B cell (primary cell): ENCODE data around the gene HOXB13. TPM values are rescaled to one million over a fixed set of nuclear protein-coding genes. Genes with fewer than 3 reads are reported as not detected.

ENCODE experiments used
- ATAC-seq: fragments of 200-7000 bp; cut with Tn5 transposase; one replicate; pipeline ENCODE4 v1.10.0; 2021; ENCODE audit warnings: low read depth, mild to moderate bottlenecking, moderate number of reproducible peaks, moderate library complexity
- CTCF ChIA-PET: fragments of 350-600 bp; sonication (Branson Sonifier 250); formaldehyde crosslinking; loops from one replicate; lab custom pipeline; 2021; ENCODE audit warnings: antibody characterized with exemption, inconsistent platforms; lab: Charles Lee
- POLR2A ChIA-PET: fragments of 350-600 bp; sonication (Branson Sonifier 250); formaldehyde crosslinking; loops from one replicate; lab custom pipeline; 2021; ENCODE audit warnings: antibody characterized with exemption; lab: Charles Lee
- DNase-seq: peaks from one replicate; pipeline ENCODE4 v3.0.0; 2013
- H2AFZ ChIP-seq: 2 replicates; pipeline ENCODE4 v1.6.1; 2012; ENCODE audit warnings: mild to moderate bottlenecking, low read depth, low read length; ENCODE audit not compliant: insufficient read depth, poor library complexity, severe bottlenecking
- H3K27ac ChIP-seq, 2 donors: 1 replicate in 1 of 2; 2 replicates in 1 of 2; pipeline ENCODE4 v1.5.1; 2012 to 2013; ENCODE audit warnings: low read length in 2 of 2, mild to moderate bottlenecking in 2 of 2, moderate library complexity in 1 of 2
- H3K27me3 ChIP-seq, 4 experiments: fragments of 200-600 bp in 1 of 4; sonication (generic) in 1 of 4; replicated peaks in 1 of 4; 1 replicate in 2 of 4; 2 replicates in 2 of 4; pipeline versions ENCODE4 v1.6.1 to v1.7.0; 2013 to 2016; ENCODE audit warnings: low read length in 3 of 4, mild to moderate bottlenecking in 2 of 4, mixed read lengths in 1 of 4, moderate library complexity in 1 of 4; ENCODE audit not compliant: insufficient read depth in 4 of 4, control insufficient read depth in 3 of 4; ENCODE audit errors: control extremely low read depth in 1 of 4
- H3K36me3 ChIP-seq, 2 experiments: replicated peaks in 1 of 2; 1 replicate in 1 of 2; 2 replicates in 1 of 2; pipeline versions ENCODE4 v1.6.1 to v1.7.1; 2013; ENCODE audit warnings: low read length in 1 of 2; ENCODE audit not compliant: insufficient read depth in 2 of 2, control insufficient read depth in 1 of 2; ENCODE audit errors: control extremely low read depth in 1 of 2, extremely low read depth in 1 of 2
- H3K4me1 ChIP-seq, 2 donors: fragments of 200-600 bp in 1 of 2; sonication (generic) in 1 of 2; 1 replicate in 1 of 2; 2 replicates in 1 of 2; pipeline versions ENCODE4 v1.5.1 to v1.6.1; 2013 to 2017; ENCODE audit warnings: low read length in 2 of 2; ENCODE audit not compliant: control insufficient read depth in 2 of 2, insufficient read depth in 2 of 2
- H3K4me2 ChIP-seq: replicated peaks from 2 replicates; pipeline ENCODE3; 2012; ENCODE audit warnings: mild to moderate bottlenecking, low read depth, low read length; ENCODE audit not compliant: poor library complexity, severe bottlenecking
- H3K4me3 ChIP-seq, 5 experiments: fragments of 200-600 bp in 1 of 5; sonication (generic) in 1 of 5; 1 replicate in 3 of 5; 2 replicates in 2 of 5; pipeline versions ENCODE4 v1.5.1 to v1.7.0; 2011 to 2016; ENCODE audit warnings: low read length in 4 of 5, mild to moderate bottlenecking in 4 of 5, low read depth in 2 of 5, control low read depth in 1 of 5, moderate library complexity in 1 of 5; ENCODE audit not compliant: insufficient read depth in 1 of 5; ENCODE audit errors: control extremely low read depth in 1 of 5, extremely low read depth in 1 of 5
- H3K79me2 ChIP-seq: fragments of 200-600 bp; sonication (generic); one replicate; pipeline ENCODE4 v1.6.0; 2016; ENCODE audit warnings: low read length; ENCODE audit not compliant: control insufficient read depth, insufficient read depth
- H3K9ac ChIP-seq: fragments of 200-600 bp; sonication (generic); 2 replicates; pipeline ENCODE4 v1.6.1; 2017; ENCODE audit warnings: mild to moderate bottlenecking, low read length, moderate library complexity
- H3K9me3 ChIP-seq, 3 donors: one replicate each; pipeline versions ENCODE4 v1.6.1 to v1.7.1; 2013; ENCODE audit warnings: low read length in 2 of 3; ENCODE audit not compliant: control insufficient read depth in 2 of 3, insufficient read depth in 1 of 3; ENCODE audit errors: control extremely low read depth in 1 of 3
- H4K20me1 ChIP-seq: 2 replicates; pipeline ENCODE4 v1.6.0; 2012; ENCODE audit warnings: mild to moderate bottlenecking, low read length; ENCODE audit not compliant: insufficient read depth, control insufficient read depth, poor library complexity, severe bottlenecking
- H3K27ac Mint-ChIP-seq: one replicate; pipeline ENCODE4 v1.8.0; 2021; ENCODE audit warnings: mixed read lengths
- H3K27me3 Mint-ChIP-seq: one replicate; pipeline ENCODE4 v1.8.0; 2021; ENCODE audit warnings: mixed read lengths
- H3K4me1 Mint-ChIP-seq: one replicate; pipeline ENCODE4 v1.8.0; 2021; ENCODE audit warnings: mixed read lengths
- H3K4me3 Mint-ChIP-seq: one replicate; pipeline ENCODE4 v1.8.0; 2021; ENCODE audit warnings: mixed read lengths
- H3K9me3 Mint-ChIP-seq: one replicate; pipeline ENCODE4 v1.8.0; 2022; ENCODE audit warnings: mixed read lengths; ENCODE audit not compliant: insufficient read depth
- EZH2 ChIP-seq: IDR thresholded peaks from 2 replicates; pipeline ENCODE4 v1.6.1; 2012; ENCODE audit warnings: borderline replicate concordance, low read depth, mild to moderate bottlenecking, moderate library complexity, low read length; ENCODE audit not compliant: insufficient read depth, poor library complexity, severe bottlenecking
- WGBS: methylation state at CpG from one replicate; pipeline ENCODE4 v1.1.5; 2013; ENCODE audit warnings: missing lambda C conversion rate; ENCODE audit not compliant: insufficient coverage; 5-methylcytosine and 5-hydroxymethylcytosine counted together
- intact Hi-C: fragments of 100-400 bp; cut with micrococcal nuclease; formaldehyde crosslinking; loops from one replicate; pipeline ENCODE4 v1.10.0; 2022
- polyA plus RNA-seq: library from polyadenylated mRNA; depleted of rRNA; stranded (reverse); fragments of >200 nt; gene quantifications from 2 replicates; pipeline ENCODE4 v1.2.3, GENCODE V29; 2012
- total RNA-seq, 2 donors: library from RNA; stranded (reverse); fragments of 120-200 nt in 1 of 2; gene quantifications; 1 replicate in 1 of 2; 2 replicates in 1 of 2; pipeline versions ENCODE4 v1.2.3 to v1.2.4, GENCODE V29; 2013 to 2022
- TF ChIP-seq, protein P1 (sequence below): fragments of 200-600 bp; IDR thresholded peaks from one replicate; pipeline ENCODE4 v1.8.0; 2022; ENCODE audit warnings: antibody characterized with exemption, mild to moderate bottlenecking

Gene HOXB13
- total and polyA plus RNA-seq, 2 donors (not counting 1 experiment from before 2014, with no cell fraction given), result not detected

DNA sequence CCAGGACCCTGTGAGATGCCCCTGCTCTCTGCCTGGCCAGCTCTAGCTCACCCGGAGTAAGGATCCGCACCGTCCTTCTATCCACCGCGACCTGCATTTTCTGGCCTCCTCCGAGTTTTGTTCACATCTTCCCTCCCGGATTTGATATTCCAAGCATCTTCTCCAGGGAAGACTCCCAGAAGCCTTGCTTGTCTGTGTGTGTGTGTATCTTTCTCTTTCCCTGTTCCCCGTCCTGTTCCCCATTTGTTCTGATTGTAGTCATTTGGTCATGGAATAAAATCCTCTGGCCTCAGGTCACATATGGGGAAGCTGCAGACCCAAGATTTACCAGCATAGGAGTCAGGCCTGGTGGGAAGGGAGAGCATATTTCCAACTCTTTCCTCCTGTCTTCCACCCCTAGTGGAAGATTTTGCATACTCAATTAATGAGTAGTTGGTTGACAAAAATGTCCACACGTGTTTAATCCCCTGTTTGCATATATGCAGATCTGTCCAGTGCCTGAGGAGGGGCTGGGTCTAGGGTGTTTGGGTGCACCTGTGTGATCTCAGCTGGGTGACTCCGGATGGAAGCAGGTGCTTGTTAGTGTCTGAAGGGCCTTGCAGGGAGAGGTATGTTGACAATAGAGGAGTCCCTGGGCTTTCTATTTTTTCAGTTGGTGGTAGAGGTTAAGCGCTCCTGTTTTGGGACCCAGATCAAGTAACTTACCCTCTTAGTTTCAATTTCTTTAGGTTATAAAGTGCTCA lies 8.1 kb downstream of the HOXB13 start:
- Histone ChIP-seq H3K4me1 (peaks cover 44 to 55% of the 10 kb centered on the region in 2 donors), H3K79me2 (no peaks in the 10 kb centered on the region), H3K4me3 (no peak overlapping the region), H3K36me3 (no peaks in the 10 kb centered on the region), H2AFZ (no peak overlapping the region), H3K9ac (no peak overlapping the region), H3K27me3 (peaks cover 0 to 95% (median 85%) of the 10 kb centered on the region in 4 experiments), H4K20me1 (no peaks in the 10 kb centered on the region), H3K9me3 (peaks cover 2 to 73% (median 13%) of the 10 kb centered on the region in 3 donors), H3K27ac (no peak overlapping the region), H3K4me2 (no peak overlapping the region)
- DNase-seq (peak; percentile 14), ATAC-seq (no peak)
- Mint-ChIP-seq H3K27ac (peak overlapping the region; percentile 59), H3K27me3 (peaks cover 74% of the 10 kb centered on the region), H3K4me3 (peak overlapping the region; percentile 24), H3K4me1 (peaks cover 36% of the 10 kb centered on the region), H3K9me3 (no peaks in the 10 kb centered on the region)
- intact Hi-C loops, result loop anchor here (10.0 kb wide), 1 partner anchor 274 kb away; the partner anchor contains the start of gene IGF2BP1
- ChIA-PET POLR2A (no interaction called here), CTCF (interaction anchor here (0.9 to 1.8 kb wide), 2 partner anchors 16 to 159 kb away, joined by 3 to 5 read pairs; no protein-coding TSS in a partner anchor)
- TF ChIP-seq EZH2, result no peak
- TF ChIP-seq, protein P1, sequence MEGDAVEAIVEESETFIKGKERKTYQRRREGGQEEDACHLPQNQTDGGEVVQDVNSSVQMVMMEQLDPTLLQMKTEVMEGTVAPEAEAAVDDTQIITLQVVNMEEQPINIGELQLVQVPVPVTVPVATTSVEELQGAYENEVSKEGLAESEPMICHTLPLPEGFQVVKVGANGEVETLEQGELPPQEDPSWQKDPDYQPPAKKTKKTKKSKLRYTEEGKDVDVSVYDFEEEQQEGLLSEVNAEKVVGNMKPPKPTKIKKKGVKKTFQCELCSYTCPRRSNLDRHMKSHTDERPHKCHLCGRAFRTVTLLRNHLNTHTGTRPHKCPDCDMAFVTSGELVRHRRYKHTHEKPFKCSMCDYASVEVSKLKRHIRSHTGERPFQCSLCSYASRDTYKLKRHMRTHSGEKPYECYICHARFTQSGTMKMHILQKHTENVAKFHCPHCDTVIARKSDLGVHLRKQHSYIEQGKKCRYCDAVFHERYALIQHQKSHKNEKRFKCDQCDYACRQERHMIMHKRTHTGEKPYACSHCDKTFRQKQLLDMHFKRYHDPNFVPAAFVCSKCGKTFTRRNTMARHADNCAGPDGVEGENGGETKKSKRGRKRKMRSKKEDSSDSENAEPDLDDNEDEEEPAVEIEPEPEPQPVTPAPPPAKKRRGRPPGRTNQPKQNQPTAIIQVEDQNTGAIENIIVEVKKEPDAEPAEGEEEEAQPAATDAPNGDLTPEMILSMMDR, result no peak
- 21% methylated on average over 7 of the region's 11 CpGs for WGBS
